Body of pancreas (tissue), 4 donors: Measurements from ENCODE around the gene TRMU. TPM values are rescaled to one million over a fixed set of nuclear protein-coding genes. Genes with fewer than 3 reads are reported as not detected.
A peak's percentile ranks its signal among the peaks of the same experiment; 100 is the strongest.

Source experiments
- ATAC-seq: fragments of 150-250 bp; one replicate; pipeline ENCODE4 v1.9.1; 2016
- DNase-seq, 4 donors: peaks; one replicate each; pipeline ENCODE4 v3.0.0-alpha.2; 2019
- H3K27ac ChIP-seq, 4 donors: fragments of 200-600 bp; sonication (generic); 1 replicate in 3 of 4; 2 replicates in 1 of 4; pipeline versions ENCODE4 v1.5.1 to v1.6.1; 2016 to 2019; ENCODE audit warnings: mild to moderate bottlenecking in 1 of 4, mixed read lengths in 1 of 4, moderate library complexity in 1 of 4
- H3K27me3 ChIP-seq, 2 donors: fragments of 200-600 bp; sonication (generic); one replicate each; pipeline ENCODE4 v1.6.0; 2016; ENCODE audit warnings: mild to moderate bottlenecking in 1 of 2
- H3K36me3 ChIP-seq, 2 donors: fragments of 200-600 bp; sonication (generic); replicated peaks in 1 of 2; 2 replicates each; pipeline ENCODE4 v1.5.1; 2016; ENCODE audit warnings: low read depth in 2 of 2; ENCODE audit not compliant: insufficient read depth in 1 of 2
- H3K4me1 ChIP-seq: fragments of 200-600 bp; sonication (generic); one replicate; pipeline ENCODE4 v1.6.0; 2016
- H3K4me3 ChIP-seq, 2 donors: fragments of 200-600 bp; sonication (generic); 1 replicate in 1 of 2; 2 replicates in 1 of 2; pipeline ENCODE4 v1.5.1; 2016 to 2019
- H3K9me3 ChIP-seq, 3 donors: fragments of 200-600 bp; sonication (generic); 1 replicate in 2 of 3; 2 replicates in 1 of 3; pipeline ENCODE4 v1.5.1; 2016
- CTCF ChIP-seq, 7 experiments: fragments of 450-650 bp in 4 of 7; fragments of 200-600 bp in 3 of 7; sonication (generic) in 3 of 7; IDR thresholded peaks; one replicate each; pipeline ENCODE4 v1.5.1; 2016 to 2019; ENCODE audit warnings: antibody characterized with exemption in 7 of 7
- POLR2A ChIP-seq, 3 donors: fragments of 450-650 bp; IDR thresholded peaks; one replicate each; pipeline ENCODE4 v1.6.1; 2016; ENCODE audit warnings: antibody characterized with exemption in 3 of 3, mild to moderate bottlenecking in 2 of 3
- WGBS, 2 donors: methylation state at CpG; one replicate each; pipeline ENCODE4 v1.1.5; 2017; 5-methylcytosine and 5-hydroxymethylcytosine counted together
- intact Hi-C: fragments of 100-400 bp; cut with DNase I; formaldehyde crosslinking; loops from one replicate; pipeline ENCODE4 v1.15.1; 2023
- total RNA-seq, 2 donors: library from RNA; depleted of rRNA; stranded (reverse); fragments of >200 nt; gene quantifications; one replicate each; pipeline ENCODE4 v1.1.0, GENCODE V29; 2016

TRMU gene
- total RNA-seq, 2 donors from 2014 or later: 34.2 to 43.5 TPM

GRCh38 chr22:46386312-46386711, 50.8 kb downstream of the TRMU start:
- H3K36me3 ChIP-seq: no peaks in the 10 kb centered on the region
- TF ChIP-seq CTCF (IDR thresholded peaks at IDR 0.05): no peak
- no peak for TF ChIP-seq POLR2A (IDR thresholded peaks at IDR 0.05)
- H3K4me1 ChIP-seq: peaks cover 13% of the 10 kb centered on the region
- H3K27me3 ChIP-seq: no peaks in the 10 kb centered on the region
- DNase-seq: no peak
- 91 to 94% methylated on average over 23 to 27 of the region's 27 CpGs for WGBS, 2 donors
- H3K4me3 ChIP-seq: no peak overlapping the region
- ATAC-seq: no peak
- H3K27ac ChIP-seq: no peak overlapping the region
- no peaks in the 10 kb centered on the region for H3K9me3 ChIP-seq
- intact Hi-C loops: no loop called here

- Histone ChIP-seq H3K9me3 (no peaks in the 10 kb centered on the region), H3K27ac (no peak overlapping the region), H3K4me1 (peaks cover 11% of the 10 kb centered on the region), H3K4me3 (no peak overlapping the region), H3K27me3 (no peaks in the 10 kb centered on the region), H3K36me3 (no peaks in the 10 kb centered on the region)
- intact Hi-C loops: no loop called here
- DNase-seq: no peak
- TF ChIP-seq CTCF (IDR thresholded peaks at IDR 0.05): no peak
- TF ChIP-seq POLR2A (IDR thresholded peaks at IDR 0.05): no peak
- ATAC-seq: no peak
- 85% methylated on average over 5 to 10 of the region's 11 CpGs for WGBS, 2 donors
These were observed 52.2 kb downstream of the TRMU start for GRCh38 chr22:46387748-46388147.

GRCh38 chr22:46388647-46389046, 53.1 kb downstream of the TRMU start:
- Histone ChIP-seq H3K4me3 (no peak overlapping the region), H3K27ac (no peak overlapping the region), H3K9me3 (no peaks in the 10 kb centered on the region), H3K4me1 (peaks cover 11% of the 10 kb centered on the region), H3K27me3 (no peaks in the 10 kb centered on the region), H3K36me3 (no peaks in the 10 kb centered on the region)
- intact Hi-C loops: no loop called here
- TF ChIP-seq CTCF (IDR thresholded peaks at IDR 0.05) (no peak), POLR2A (IDR thresholded peaks at IDR 0.05) (no peak)
- ATAC-seq (no peak), DNase-seq (no peak)
- 89 to 90% methylated on average over 6 to 10 of the region's 10 CpGs for WGBS, 2 donors

- DNase-seq (no peak), ATAC-seq (no peak)
- Histone ChIP-seq H3K9me3 (no peaks in the 10 kb centered on the region), H3K4me1 (peaks cover 11% of the 10 kb centered on the region), H3K27me3 (no peaks in the 10 kb centered on the region), H3K27ac (no peak overlapping the region), H3K4me3 (no peak overlapping the region), H3K36me3 (no peaks in the 10 kb centered on the region)
- intact Hi-C loops: no loop called here
- 94 to 96% methylated on average over 6 to 30 of the region's 30 CpGs for WGBS, 2 donors
- TF ChIP-seq CTCF (IDR thresholded peaks at IDR 0.05): no peak
- TF ChIP-seq POLR2A (IDR thresholded peaks at IDR 0.05): no peak
These were observed 53.6 kb downstream of the TRMU start for GRCh38 chr22:46389081-46389480.

GRCh38 chr22:46390105-46390651, 54.7 kb downstream of the TRMU start:
- peak overlapping the region; percentile 55 to 82 (median 79) for H3K27ac ChIP-seq
- ATAC-seq (peak; percentile 25), DNase-seq (no peak)
- no peaks in the 10 kb centered on the region for H3K27me3 ChIP-seq
- no peaks in the 10 kb centered on the region for H3K36me3 ChIP-seq
- TF ChIP-seq CTCF (IDR thresholded peaks at IDR 0.05): no peak
- no peak for TF ChIP-seq POLR2A (IDR thresholded peaks at IDR 0.05)
- H3K9me3 ChIP-seq: no peaks in the 10 kb centered on the region
- 27 to 39% methylated on average over 15 to 20 of the region's 20 CpGs for WGBS, 2 donors
- intact Hi-C loops: loop anchor here (5.0 to 10.0 kb wide), 2 partner anchors 33 to 145 kb away; partner anchors contain the start of gene CELSR1
- no peak overlapping the region for H3K4me3 ChIP-seq
- peaks cover 11% of the 10 kb centered on the region for H3K4me1 ChIP-seq
